Measurements from ENCODE around the gene ZNF215.

DNA sequence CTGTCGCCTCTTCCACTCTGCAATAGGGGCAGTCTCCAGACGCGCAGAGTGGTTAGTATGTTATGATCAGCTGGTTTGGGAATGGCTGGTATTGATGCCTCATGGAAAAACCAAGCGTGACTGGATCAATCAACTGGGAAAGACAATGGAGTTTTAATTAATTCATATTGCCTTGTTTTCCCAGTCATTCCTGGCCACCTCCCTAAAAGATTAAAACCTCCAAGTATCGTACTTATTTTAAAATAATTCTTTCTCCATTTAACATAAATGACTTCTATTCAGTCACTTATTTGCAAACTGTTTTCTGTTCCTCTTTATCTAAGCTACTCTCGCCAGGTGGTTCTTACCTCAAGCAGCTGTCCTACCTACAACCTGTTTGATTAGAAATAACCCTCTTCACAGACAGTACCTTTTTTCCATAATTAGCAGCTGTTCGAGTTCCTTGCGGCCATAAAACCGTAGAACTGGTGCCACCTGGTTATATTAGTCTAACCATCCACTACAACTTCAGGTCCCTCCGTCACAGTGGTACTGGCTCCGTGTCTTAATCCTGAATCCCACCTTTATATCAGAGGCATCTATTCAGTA is 898 bp downstream of the ZNF215 start:
- no peak for TF ChIP-seq POLR2A (IDR thresholded peaks at IDR 0.05)
- TF ChIP-seq, protein P1, sequence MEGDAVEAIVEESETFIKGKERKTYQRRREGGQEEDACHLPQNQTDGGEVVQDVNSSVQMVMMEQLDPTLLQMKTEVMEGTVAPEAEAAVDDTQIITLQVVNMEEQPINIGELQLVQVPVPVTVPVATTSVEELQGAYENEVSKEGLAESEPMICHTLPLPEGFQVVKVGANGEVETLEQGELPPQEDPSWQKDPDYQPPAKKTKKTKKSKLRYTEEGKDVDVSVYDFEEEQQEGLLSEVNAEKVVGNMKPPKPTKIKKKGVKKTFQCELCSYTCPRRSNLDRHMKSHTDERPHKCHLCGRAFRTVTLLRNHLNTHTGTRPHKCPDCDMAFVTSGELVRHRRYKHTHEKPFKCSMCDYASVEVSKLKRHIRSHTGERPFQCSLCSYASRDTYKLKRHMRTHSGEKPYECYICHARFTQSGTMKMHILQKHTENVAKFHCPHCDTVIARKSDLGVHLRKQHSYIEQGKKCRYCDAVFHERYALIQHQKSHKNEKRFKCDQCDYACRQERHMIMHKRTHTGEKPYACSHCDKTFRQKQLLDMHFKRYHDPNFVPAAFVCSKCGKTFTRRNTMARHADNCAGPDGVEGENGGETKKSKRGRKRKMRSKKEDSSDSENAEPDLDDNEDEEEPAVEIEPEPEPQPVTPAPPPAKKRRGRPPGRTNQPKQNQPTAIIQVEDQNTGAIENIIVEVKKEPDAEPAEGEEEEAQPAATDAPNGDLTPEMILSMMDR (IDR thresholded peaks at IDR 0.05 in 8 of 11, conservative IDR thresholded peaks at IDR 0.05 in 3 of 11): no peak
